NT2/D1 (cell line): ENCODE measurements around the gene CACNA1A.

ENCODE experiments used
- SUZ12 ChIP-seq: IDR thresholded peaks from 2 replicates; pipeline ENCODE4 v1.6.1; 2011; ENCODE audit not compliant: insufficient read length, insufficient read depth; ENCODE audit errors: extremely low read depth
- YY1 ChIP-seq: IDR thresholded peaks from 2 replicates; pipeline ENCODE4 v1.6.1; 2011; ENCODE audit not compliant: insufficient read length, insufficient read depth
- ZNF274 ChIP-seq: IDR thresholded peaks from 2 replicates; pipeline ENCODE4 v1.6.1; 2011; ENCODE audit warnings: mild to moderate bottlenecking, low read depth, low read length

DNA sequence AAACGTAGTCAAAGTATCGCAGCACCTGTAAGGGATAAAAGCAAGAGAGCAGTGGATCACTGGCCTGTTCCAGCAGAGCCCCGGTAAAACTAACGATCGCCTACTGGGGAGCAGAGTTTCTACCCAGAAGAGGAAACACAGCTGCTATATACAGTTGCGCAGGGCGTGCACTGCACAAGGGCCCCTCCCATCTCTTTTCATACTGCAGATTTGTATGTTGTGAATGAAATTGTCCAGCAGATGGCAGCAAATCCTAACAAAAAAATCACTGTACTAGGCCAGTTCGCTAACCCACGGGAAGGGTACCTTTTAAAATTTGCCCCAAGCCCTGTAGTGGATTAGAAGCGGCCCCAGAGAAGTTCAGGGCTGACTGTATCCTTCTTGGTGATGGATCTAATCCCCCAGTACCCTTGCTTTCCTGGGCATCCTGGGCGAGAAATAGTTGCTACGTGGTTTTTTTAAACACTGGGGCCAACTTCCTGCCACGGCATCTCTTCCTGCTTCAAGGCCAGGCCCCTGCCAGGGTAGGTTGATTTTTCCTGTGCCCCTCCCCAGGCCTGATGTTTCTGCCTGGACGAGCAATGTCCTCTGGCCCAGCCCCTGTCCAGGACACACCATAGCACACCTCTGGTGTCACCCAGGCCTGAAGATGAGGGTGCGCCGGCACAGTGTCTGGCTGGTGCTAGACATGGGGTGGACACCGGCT, 229.0 kb downstream of the CACNA1A start:
- TF ChIP-seq ZNF274: no peak
- no peak for TF ChIP-seq YY1
- TF ChIP-seq SUZ12: no peak
